GF-D8 (cell line): ENCODE results near the gene SYVN1.

Experiments used
- DNase-seq: peaks from one replicate; lab custom pipeline; 2025; lab: John Stamatoyannopoulos, UW

SYVN1 gene

GRCh38 chr11:65087827-65088226 lies 46.5 kb downstream of the SYVN1 start:
- no peak for DNase-seq

- DNase-seq = no peak
Measured at GRCh38 chr11:65087216-65087615, 47.1 kb downstream of the SYVN1 start.

- DNase-seq = no peak
Measured at GRCh38 chr11:65086809-65087208, 47.5 kb downstream of the SYVN1 start.

GRCh38 chr11:65085446-65085845 lies 48.9 kb downstream of the SYVN1 start:
- no peak for DNase-seq

GRCh38 chr11:65084598-65085375 lies 49.5 kb downstream of the SYVN1 start:
- DNase-seq = no peak

- DNase-seq = peak; percentile 87
Measured at GRCh38 chr11:65083834-65084597, 50.3 kb downstream of the SYVN1 start, which contains the start of the genes CDCA5 and ZFPL1. TSS of gene CDCA5 (minus strand) at chr11:65084040. CDS start at chr11:65083978, 62 bp downstream. TSS of gene ZFPL1 (plus strand) at chr11:65084222. CDS start at chr11:65084699, 477 bp downstream.

GRCh38 chr11:65083134-65083833 lies 51.0 kb downstream of the SYVN1 start:
- DNase-seq = no peak

GRCh38 chr11:65078786-65079342 lies 55.5 kb downstream of the SYVN1 start:
- DNase-seq = no peak

GRCh38 chr11:65078151-65078550 lies 56.2 kb downstream of the SYVN1 start:
- no peak for DNase-seq

- DNase-seq = no peak
Measured at GRCh38 chr11:65077451-65077850, 56.9 kb downstream of the SYVN1 start.
